22Rv1 (cell line): Measurements from ENCODE around the gene CELF2.

Experiments
- ZFX ChIP-seq: fragments of 450-650 bp; IDR thresholded peaks from 2 replicates; pipeline ENCODE4 v1.6.1; 2017; ENCODE audit warnings: antibody characterized with exemption, borderline replicate concordance
- TF ChIP-seq, protein P1 (sequence below): fragments of 450-650 bp; IDR thresholded peaks from 2 replicates; pipeline ENCODE4 v1.5.1; 2017; ENCODE audit warnings: mild to moderate bottlenecking

DNA sequence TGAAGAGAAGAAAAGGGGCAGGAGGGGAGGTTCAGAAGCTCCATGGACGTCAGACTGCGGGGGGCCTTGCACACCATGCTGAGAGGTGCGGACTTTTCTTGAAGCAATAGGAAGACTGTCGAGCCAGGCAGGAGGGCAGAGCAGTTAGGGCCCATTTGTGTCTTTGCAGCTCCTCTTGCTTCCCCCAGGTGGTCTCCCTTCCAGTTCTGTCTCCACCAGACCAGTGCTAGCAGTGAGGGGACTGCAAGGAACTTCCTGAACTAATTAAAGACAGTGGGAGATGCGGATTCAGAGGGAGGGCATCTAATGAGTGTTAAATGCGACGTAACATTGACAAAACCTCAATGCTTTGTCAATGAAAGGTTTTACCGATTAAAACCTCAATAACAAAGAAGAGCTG, 368.4 kb downstream of the CELF2 start:
- TF ChIP-seq, protein P1, sequence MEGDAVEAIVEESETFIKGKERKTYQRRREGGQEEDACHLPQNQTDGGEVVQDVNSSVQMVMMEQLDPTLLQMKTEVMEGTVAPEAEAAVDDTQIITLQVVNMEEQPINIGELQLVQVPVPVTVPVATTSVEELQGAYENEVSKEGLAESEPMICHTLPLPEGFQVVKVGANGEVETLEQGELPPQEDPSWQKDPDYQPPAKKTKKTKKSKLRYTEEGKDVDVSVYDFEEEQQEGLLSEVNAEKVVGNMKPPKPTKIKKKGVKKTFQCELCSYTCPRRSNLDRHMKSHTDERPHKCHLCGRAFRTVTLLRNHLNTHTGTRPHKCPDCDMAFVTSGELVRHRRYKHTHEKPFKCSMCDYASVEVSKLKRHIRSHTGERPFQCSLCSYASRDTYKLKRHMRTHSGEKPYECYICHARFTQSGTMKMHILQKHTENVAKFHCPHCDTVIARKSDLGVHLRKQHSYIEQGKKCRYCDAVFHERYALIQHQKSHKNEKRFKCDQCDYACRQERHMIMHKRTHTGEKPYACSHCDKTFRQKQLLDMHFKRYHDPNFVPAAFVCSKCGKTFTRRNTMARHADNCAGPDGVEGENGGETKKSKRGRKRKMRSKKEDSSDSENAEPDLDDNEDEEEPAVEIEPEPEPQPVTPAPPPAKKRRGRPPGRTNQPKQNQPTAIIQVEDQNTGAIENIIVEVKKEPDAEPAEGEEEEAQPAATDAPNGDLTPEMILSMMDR = no peak
- no peak for TF ChIP-seq ZFX
